ENCODE data around the gene HARS1.
"Not testable (repeated sequence)": the region's sequence is repeated elsewhere in the genome, so short reads cannot be mapped to it uniquely, and the experiment has no call there.

Gene HARS1

GRCh38 chr5:140632366-140633020 is 58.7 kb downstream of the HARS1 start:
- DNase-seq = peak; percentile 61

- DNase-seq = no peak
Observed at GRCh38 chr5:140631831-140632365, 59.3 kb downstream of the HARS1 start.

GRCh38 chr5:140631036-140631417 is 60.1 kb downstream of the HARS1 start:
- DNase-seq = no peak

GRCh38 chr5:140630292-140631035 is 60.7 kb downstream of the HARS1 start:
- DNase-seq = no peak

- no peak for DNase-seq
Observed at GRCh38 chr5:140628711-140629110, 62.5 kb downstream of the HARS1 start.

GRCh38 chr5:140627972-140628371 is 63.2 kb downstream of the HARS1 start:
- DNase-seq = no peak

- DNase-seq = not testable (repeated sequence)
Observed at GRCh38 chr5:140624886-140625285, 66.3 kb downstream of the HARS1 start.

All from right forelimb (tissue), 1 donor.